HG02943 (cell line): Measurements from ENCODE around the gene UBE2F.
"Not testable (repeated sequence)": the region's sequence is repeated elsewhere in the genome, so short reads cannot be mapped to it uniquely, and the experiment has no call there.

Source experiments
- ATAC-seq: cut with Tn5 transposase; IDR thresholded peaks from one replicate; pipeline ENCODE4 v1.9.1; 2021; ENCODE audit warnings: mild to moderate bottlenecking, low read depth, moderate library complexity; ENCODE audit not compliant: unreplicated experiment

UBE2F gene

DNA sequence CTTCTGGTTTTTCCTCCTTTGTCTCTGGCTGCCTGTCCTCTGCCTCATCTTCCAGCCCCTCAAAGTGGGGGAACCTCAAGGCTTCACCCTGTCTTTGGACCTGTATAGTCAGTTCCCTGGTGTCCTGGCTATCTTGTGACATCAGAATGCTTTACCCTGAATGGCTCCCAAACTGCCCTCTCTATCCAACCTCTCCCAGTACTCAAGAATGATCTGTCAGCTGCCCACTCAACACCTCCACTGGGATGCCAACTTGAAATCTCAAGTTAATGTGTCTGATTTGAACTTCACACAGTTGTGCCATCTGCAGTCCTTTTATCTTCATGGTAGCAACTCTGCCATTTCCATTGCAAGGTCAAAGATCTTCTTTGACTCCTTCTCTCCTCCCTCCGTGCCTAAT lies 43.8 kb downstream of the UBE2F start:
- no peak for ATAC-seq

DNA sequence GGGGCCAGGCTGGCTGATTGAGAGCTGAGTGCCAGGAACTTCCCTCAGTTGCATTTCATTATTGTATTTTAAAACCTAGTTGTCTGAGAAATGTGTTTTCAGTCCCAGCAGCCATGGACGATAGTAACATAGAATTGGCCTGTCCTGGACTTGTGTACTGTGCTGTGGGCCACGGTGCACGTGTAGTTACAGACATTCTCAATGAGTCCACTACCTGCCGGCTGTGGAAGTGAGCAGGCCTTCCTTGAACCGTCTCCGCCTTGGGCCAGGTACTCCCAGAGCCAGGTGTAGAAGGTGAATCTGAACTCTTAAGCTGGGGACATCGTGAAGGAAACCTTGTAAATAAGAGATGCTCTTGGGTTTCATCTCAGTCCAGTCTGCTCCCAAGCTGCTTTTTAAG lies 47.0 kb downstream of the UBE2F start:
- no peak for ATAC-seq

DNA sequence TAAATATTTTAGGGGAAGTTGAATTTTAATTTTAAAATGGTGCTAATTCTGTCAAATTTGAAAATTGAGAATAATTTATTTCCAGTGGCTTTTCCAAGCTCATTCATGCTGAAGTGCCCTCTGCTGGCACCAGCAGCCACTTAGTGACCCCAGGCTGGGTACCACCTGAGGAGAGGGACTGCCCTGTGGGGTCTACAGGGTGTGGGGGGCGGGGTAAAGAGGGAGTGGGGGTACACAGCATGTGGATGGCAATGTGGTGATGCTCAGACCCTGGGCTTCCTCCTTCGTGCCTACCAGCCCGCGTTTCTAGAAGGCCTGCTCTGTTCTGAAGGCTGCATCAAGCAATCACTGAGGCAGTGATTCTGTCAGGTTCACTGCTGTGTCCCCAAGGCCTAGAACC lies 48.9 kb downstream of the UBE2F start:
- no peak for ATAC-seq

GRCh38 chr2:238016526-238016925 lies 49.7 kb downstream of the UBE2F start:
- no peak for ATAC-seq

GRCh38 chr2:238019962-238020361 lies 53.1 kb downstream of the UBE2F start:
- ATAC-seq: no peak

GRCh38 chr2:238020816-238021215 lies 54.0 kb downstream of the UBE2F start:
- ATAC-seq: no peak

- ATAC-seq: no peak
Measured at GRCh38 chr2:238021327-238021726, 54.5 kb downstream of the UBE2F start.

DNA sequence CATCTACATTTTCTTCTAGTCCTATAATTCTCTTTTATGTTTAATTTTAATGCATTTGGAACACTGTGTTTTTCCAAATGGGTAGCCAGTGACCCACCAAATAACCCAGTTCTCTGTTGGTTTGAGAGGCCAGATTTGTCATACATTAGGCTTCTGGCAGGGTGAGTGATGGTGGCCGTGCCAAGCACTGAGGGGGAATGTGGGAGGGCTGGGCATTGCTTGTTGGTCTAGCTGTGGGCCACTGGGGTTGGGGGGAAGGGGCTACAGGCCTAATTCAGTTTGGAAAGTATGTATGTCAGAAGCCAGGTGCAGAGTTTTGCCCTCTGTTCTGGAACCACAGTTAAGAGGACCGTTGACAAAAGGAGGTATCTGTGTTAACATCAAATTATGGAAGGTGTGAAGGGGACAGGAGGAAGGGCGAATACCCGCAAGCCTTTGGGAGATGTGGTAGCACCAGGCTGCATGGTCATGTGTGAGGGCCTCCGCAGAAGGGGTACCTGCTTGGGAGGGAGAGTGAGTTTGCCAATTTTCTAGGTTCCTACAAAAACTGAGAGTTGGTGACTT lies 55.9 kb downstream of the UBE2F start:
- ATAC-seq: no peak

DNA sequence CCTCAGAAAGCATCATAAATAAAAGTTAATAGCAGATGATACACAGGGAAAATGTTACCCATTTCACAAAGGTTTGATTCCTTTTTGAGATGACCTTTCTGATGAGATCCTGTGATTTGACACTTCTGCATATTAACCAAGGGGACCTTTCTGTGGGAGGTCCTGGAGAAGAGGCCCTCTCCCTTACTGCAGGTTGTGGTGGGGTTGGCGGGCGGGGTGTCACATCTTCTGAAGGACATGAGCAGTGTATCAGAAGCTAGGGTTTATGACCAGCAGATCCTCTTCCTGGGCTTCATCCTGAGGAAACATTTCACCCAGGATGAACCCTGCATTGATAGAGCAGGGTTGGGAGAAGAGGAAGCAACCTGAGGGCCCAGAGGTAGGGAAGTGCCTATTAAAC lies 56.8 kb downstream of the UBE2F start:
- ATAC-seq: no peak

- ATAC-seq: no peak
Measured at GRCh38 chr2:238024986-238025385, 58.2 kb downstream of the UBE2F start.

GRCh38 chr2:238025741-238026360 lies 59.0 kb downstream of the UBE2F start:
- ATAC-seq: no peak

DNA sequence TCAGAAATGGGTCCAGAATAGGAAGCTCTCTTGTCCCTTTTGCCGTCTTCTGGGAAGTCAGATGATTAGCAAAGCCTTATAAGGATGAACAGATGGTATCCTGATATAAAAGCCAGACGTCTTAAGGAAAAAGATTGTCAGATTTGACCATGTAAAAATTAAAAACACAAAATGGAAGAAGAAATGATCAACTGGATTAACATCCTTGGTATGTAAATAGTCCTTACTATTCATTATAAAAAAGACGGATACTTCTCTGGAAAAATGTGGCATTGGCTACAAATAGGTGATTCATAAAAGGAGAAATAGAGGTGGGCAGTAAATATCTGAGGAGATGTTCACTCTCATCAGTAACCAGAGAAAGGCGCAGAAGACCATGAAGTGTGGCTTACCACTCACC lies 60.2 kb downstream of the UBE2F start:
- ATAC-seq: no peak

GRCh38 chr2:238027591-238028415 lies 61.0 kb downstream of the UBE2F start:
- ATAC-seq: no peak

DNA sequence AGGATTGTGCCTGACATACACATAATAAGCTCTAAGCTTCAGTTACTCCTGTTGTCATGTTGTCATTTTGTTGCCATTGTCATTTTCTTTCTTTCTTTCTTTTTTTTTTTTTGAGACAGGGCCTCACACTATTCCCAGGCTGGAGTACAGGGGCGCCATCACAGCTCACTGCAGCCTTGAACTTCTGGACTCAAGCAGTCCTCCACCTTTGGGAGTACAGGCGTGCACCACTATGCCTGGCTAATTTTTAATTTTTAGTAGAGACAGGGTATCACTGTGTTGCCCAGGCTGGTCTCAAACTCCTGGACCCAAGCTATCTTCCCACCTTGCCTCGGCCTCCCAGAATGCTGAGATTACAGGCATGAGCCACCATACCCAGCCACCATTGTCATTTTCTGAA lies 63.0 kb downstream of the UBE2F start:
- ATAC-seq: no peak

DNA sequence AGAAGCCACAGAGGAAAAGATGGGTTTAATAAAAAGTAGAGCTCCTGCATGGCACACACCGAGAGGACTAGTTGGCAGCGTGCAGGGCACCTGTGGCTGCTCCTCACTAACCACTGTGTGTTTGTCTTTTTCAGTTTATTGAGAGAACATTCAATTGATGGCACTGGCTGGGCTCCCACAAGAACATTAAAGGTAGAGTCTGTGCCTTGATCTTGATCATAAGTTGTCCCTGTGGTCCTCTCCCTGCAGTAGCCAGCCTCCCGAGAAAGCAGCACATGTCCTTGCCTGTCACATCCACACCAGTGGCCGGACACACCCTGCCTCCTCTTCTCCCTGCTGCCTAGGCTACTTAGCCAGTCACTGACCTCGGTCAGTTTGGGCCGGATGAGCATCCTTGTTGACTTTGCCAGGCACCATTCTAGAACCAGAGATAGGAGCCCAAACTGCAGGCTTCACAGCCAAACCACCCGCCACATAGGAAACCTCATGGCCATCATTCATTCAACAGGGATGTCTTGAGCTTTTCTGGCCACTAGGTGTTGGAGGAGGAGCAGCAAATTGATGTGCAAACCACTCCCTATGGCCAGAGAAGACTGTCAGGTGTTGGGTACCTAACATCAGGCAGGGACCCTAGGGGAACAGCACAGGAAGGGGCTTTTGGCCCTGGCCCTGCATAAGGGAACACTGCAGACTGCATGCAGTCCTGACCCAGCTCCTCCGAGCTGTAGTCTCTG lies 63.8 kb downstream of the UBE2F start:
- no peak for ATAC-seq

DNA sequence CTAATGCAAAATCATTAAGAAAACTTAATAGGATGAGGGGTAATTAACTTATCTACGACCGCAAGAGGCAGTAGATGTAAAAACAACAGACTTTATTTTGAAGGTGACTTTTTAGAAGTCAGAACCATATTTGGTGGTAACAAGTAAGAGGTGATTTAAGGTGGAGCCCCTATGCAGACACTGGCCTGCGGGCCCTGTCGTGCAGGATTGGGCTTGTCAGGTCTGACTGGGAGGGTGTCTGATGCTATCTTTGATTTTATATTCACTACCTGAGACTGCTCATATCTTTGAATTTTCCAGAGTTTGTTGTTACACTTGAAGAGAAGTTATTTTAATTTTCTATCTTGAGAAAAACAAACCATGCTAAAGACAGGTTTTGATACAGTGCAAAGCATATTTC lies 64.9 kb downstream of the UBE2F start:
- ATAC-seq: no peak

GRCh38 chr2:238032755-238033337 lies 66.0 kb downstream of the UBE2F start:
- no peak for ATAC-seq

DNA sequence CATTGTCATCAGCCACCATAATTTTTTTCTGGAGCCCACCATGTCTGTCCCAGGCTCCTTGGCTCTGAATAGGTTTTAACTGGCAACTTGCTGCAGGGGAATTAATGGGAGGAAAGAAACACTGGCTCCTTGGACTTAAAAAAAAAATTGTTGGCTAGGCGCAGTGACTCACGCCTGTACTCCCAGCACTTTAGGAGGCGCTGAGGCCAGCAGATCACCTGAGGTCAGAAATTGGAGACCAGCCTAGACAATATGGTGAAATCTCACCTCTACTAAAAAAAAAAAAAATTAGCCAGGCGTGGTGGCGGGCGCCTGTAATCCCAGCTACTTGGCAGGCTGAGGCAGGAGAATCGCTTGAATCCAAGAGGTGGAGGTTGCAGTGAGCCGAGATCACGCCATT lies 67.2 kb downstream of the UBE2F start:
- not testable (repeated sequence) for ATAC-seq

GRCh38 chr2:238038203-238038602 lies 71.4 kb downstream of the UBE2F start:
- ATAC-seq: no peak

DNA sequence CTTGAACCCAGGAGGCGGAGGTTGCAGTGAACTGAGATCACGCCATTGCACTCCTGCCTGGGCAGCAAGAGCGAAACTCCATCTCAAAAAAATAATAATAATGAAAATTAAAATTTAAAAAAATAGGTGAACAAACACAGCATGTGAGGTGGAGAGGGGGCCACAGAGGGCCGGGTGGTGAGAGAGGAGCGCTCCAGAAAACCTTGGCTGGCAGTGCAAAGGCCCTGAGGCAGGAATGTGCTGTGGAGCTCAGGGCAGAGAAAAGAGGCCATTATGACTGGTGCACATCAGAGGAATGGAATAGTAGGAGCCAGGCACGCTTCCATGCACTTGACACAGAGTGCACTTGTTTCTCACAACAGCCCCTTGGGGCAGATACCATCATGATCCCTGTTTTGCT lies 72.3 kb downstream of the UBE2F start:
- no peak for ATAC-seq

DNA sequence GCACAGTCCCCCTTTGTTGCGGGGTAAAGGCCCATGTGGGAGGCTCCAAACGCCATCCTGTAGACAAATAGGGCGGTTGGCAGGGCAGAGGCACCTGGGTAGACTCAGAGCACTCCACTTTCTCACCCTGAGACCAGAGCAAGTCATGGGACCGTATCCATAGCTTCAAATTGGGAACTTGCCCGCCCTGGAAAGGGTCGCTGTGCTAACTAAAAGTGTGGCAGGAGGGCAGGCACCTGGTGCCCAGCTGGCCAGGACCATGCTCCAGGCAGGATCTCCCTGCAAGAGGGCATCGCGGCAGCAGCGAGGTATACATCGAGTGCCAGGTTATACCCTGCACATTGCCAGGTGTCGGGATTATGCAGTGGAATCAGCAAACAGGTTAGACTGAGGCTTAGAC lies 73.2 kb downstream of the UBE2F start:
- ATAC-seq: no peak
